HCEC 1CT (cell line): ENCODE measurements around the gene RALB.
"Not testable (repeated sequence)": the region's sequence is repeated elsewhere in the genome, so short reads cannot be mapped to it uniquely, and the experiment has no call there.

Experiments
- DNase-seq: peaks from one replicate; pipeline ENCODE4 v3.0.0-alpha.2; 2017

The RALB gene

GRCh38 chr2:120299561-120299960 is 46.9 kb downstream of the RALB start:
- no peak for DNase-seq

GRCh38 chr2:120300385-120300784 is 47.7 kb downstream of the RALB start:
- no peak for DNase-seq

GRCh38 chr2:120301284-120301683 is 48.6 kb downstream of the RALB start:
- no peak for DNase-seq

DNA sequence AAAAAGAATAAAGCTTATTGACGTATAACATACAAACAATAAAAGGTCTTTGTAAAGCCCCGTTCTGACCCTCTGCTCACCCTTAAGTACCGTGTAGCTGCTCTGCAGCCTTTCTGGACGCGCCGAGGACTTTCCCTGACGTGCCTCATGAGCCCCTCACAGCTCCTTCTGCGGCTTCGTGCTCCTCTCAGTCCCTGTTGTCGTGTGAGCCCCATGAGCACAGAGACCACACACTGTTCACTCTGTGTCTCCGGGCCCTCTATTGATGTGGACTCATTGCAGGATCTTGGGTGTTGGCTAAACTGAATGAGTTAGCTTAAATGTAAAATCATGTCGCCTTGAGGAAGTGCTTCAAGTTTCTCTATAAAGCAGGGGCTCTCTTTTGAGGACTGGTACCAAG is 49.6 kb downstream of the RALB start:
- DNase-seq = no peak

DNA sequence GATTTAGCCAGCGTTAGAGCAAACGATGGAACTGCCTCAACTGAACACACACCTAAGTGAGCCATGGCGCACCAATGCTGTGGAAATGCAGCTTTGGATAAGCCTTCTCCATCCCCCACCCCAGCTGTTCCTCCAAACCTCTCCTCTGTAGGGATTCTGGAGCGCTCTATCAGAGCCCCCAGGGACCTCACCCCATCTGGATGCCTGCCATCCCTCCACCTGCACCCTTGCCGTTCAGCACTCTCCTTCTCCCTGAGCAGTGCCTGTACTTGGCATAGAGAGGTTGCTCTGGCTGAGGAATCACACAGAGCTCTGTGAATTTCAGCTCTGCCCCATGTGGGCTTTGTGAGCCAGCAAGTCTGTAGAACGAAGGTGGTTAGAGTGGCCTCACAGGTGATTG is 50.5 kb downstream of the RALB start:
- no peak for DNase-seq

GRCh38 chr2:120305296-120305695 is 52.6 kb downstream of the RALB start:
- DNase-seq = no peak

DNA sequence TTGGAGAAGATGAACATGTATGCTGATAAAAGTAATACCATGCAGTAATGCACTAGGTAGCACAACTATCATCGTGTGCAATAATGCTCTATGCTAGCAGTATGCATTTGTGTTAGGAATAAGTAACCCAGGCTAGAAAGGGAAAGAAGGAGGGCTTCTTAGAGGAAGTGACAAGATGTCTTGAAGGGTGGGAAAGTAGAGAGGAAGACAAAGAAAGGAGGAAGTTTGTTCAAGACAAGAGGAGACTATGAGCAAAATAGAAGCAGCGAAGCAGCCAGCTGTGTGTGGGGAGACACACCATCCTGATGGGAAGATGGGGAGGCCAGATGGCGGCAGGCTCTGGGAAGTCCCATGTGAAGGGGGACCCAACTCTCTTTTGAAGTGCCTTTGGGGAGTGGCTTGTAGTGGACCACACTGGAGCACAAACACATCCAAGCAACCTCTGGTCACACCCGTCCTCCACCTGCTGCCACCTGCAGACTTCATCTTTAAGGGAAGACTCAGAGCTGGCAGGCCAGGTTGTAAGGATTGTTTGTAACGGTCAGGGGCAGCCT is 53.4 kb downstream of the RALB start:
- no peak for DNase-seq

DNA sequence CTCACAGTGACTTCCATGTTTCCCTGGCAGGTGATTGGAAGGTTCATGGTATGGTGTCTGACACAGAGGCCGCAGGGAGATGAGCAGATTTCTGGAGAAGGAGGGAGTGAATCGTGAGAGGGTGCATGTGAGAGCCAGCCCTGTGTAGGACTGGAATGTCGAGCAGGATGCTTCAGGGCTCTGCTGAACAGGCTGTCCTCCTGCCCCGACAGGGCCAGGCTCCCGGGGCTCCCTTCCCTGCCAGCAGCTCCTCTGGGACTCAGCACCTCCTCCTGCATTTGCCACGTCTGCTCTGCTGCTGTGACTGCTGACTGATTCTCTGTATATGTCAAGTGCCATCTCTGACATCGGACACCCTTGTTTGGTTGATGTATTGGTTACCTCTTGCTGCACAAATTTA is 54.8 kb downstream of the RALB start:
- DNase-seq = no peak

GRCh38 chr2:120308038-120308910 is 55.6 kb downstream of the RALB start:
- no peak for DNase-seq

- no peak for DNase-seq
These were observed 57.5 kb downstream of the RALB start for GRCh38 chr2:120310136-120310535.

DNA sequence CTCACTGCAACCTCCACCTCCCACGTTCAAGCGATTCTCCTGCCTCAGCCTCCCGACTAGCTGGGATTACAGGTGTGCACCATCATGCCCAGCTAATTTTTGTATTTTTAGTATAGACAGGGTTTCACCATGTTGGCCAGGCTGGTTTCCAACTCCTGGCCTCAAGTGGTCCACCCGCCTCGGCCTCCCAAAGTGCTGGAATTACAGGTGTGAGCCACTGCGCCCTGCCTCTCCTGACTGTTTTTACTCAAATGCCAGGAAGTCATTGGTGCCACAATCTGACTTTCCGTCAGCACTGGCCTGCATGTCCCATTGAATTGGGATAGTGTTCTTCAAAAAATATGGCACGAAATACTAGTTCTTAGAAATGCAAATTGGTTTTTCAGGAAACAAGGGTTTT is 58.2 kb downstream of the RALB start:
- DNase-seq = not testable (repeated sequence)

DNA sequence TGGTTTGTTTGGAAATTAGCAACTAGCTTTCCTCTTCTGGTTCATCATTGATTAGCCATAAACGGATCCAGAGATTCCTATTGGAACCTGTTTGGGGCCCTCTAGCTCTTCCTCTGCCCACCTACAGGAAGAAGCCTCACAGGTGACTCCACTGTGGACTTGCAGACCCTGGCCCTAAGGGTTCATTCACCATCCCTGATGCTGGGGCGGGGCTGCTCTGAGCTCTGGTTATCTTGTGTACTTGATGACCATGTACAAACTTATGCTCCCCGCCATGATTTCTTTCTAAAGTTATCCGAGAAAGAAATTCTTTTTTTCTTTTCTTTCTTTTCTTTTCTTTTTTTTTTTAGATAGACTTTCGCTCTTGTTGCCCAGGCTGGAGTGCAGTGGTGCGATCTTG is 59.4 kb downstream of the RALB start:
- DNase-seq = no peak

- peak; percentile 75 for DNase-seq
These were observed 60.4 kb downstream of the RALB start for GRCh38 chr2:120312860-120313694.

- DNase-seq = no peak
These were observed 61.3 kb downstream of the RALB start for GRCh38 chr2:120313695-120314615.

DNA sequence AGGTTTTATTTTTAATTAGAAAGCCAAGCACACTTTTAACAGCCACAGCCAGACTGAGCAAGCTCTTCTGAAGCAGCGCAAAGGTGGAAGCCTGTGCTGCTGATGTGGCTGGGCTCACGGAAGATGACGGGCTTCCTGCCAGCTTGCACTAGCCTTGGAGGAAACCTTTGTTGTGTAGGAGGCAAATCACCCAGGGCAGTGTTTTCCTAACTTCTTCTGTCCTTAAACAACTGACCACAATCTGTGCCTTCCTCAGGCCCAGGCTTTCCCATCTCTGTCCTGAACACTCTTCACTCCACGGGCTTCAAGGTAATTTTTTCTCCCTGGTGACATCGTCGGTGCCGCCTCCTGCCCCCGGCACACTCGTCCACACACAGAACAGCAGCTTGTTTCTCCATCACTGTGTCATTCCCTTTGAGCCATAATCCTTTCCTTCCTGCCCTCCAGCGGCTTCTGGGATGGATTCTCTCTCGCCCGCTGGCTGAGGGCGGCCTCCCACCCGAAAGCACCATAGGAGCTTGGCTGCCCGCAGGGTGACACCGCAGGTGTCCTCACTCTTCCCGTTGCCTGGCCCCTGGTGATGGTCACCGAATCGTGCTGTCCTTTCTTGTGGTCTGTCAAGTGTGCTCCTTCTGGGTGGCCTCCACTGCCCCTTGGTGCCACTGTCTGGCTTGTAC is 62.2 kb downstream of the RALB start:
- no peak for DNase-seq

DNA sequence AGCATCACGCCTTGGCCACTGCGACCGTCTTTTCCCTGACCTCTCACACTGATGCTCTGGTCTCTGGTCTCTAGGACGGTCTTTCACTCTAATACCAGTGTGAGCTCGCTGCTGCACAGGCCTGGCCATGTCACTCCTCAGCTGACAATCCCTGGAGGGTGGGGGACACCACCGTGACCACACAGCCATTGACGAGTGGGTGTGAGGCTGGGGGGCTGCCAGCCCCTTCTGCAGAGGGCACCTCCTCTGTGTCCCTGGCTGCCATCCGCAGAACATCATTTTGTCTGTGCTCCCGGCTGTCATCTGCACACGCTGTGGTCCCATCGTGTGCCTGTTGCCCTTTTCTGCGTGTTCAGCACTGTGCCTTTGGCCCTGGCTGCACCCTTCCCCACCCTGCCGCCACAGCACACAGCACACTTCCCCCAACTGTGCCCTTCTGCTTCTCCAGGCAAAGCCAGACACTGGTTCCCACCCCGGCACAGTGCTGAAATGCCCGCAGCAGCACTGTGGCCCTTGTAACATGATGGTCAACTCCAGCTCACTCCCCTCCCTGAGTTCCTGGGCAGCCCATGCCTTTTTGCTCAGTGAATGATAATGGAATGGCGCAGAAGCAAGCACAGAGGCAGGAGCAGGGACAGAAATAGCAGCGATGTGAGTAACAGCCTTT is 62.8 kb downstream of the RALB start:
- DNase-seq = no peak

GRCh38 chr2:120316071-120316470 is 63.4 kb downstream of the RALB start:
- no peak for DNase-seq

DNA sequence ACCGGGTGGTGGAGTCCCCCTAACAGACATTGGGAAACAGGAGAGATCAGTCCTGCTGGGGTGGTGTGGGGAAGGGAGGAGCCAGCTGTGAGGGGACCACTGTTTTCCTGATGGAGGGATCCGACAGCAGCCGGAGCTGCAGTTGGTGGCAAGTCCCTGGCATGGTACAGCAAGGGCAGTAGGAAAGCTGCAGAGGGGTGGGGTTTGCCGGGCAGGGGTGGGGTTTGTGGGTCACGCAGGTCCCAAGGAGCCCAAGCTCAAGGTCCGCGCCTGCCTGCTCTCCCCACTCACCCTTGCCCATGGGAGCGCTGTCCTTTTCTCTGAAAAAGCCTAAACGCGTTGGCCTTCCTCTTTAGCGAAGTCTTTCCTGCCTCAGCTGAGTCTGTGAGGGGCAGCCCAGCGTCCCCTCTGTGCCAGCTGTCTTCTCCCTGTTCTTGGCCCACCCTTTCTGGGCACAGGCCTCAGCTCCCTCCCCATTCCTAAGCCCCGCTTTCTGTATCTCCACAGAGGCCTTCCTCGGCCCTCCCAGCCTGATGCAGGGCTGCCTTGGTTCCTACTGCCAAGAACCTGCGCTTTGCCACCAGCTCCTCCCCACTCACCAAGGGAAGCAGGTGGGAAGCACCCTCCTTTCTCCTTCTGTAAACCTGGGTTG is 64.0 kb downstream of the RALB start:
- no peak for DNase-seq

- no peak for DNase-seq
These were observed 64.5 kb downstream of the RALB start for GRCh38 chr2:120317180-120317533.

GRCh38 chr2:120317916-120318315 is 65.3 kb downstream of the RALB start:
- no peak for DNase-seq

- no peak for DNase-seq
These were observed 66.0 kb downstream of the RALB start for GRCh38 chr2:120318626-120319025.
